Suprapubic skin (tissue), 4 donors: Measurements from ENCODE around the gene TTYH2. TPM values are rescaled to one million over a fixed set of nuclear protein-coding genes. Genes with fewer than 3 reads are reported as not detected.

ENCODE experiments used
- DNase-seq, 2 donors: peaks; one replicate each; pipeline ENCODE4 v3.0.0-alpha.2; 2019; ENCODE audit warnings: low spot score in 2 of 2
- H3K27ac ChIP-seq: fragments of 200-600 bp; sonication (generic); one replicate; pipeline ENCODE4 v1.5.1; 2019
- H3K27me3 ChIP-seq: fragments of 200-600 bp; sonication (generic); one replicate; pipeline ENCODE4 v1.5.1; 2019
- H3K36me3 ChIP-seq: fragments of 200-600 bp; sonication (generic); one replicate; pipeline ENCODE4 v1.5.1; 2019
- H3K4me1 ChIP-seq: fragments of 200-600 bp; sonication (generic); one replicate; pipeline ENCODE4 v1.5.1; 2019
- H3K4me3 ChIP-seq: fragments of 200-600 bp; sonication (generic); one replicate; pipeline ENCODE4 v1.5.1; 2019; ENCODE audit warnings: mild to moderate bottlenecking
- H3K9me3 ChIP-seq: fragments of 200-600 bp; sonication (generic); one replicate; pipeline ENCODE4 v1.5.1; 2019
- EP300 ChIP-seq: sonication (generic); formaldehyde crosslinking; IDR thresholded peaks from one replicate; pipeline ENCODE4 v1.6.1; 2017; ENCODE audit warnings: antibody characterized with exemption
- POLR2A ChIP-seq, 2 donors: fragments of 450-650 bp; IDR thresholded peaks; one replicate each; pipeline ENCODE4 v1.6.1; 2017; ENCODE audit warnings: antibody characterized with exemption in 2 of 2, mild to moderate bottlenecking in 2 of 2, moderate library complexity in 2 of 2
- POLR2AphosphoS5 ChIP-seq, 3 donors: sonication (generic); formaldehyde crosslinking; IDR thresholded peaks; one replicate each; pipeline ENCODE4 v1.6.1; 2017; ENCODE audit warnings: antibody characterized with exemption in 3 of 3
- WGBS: methylation state at CpG from one replicate; pipeline ENCODE4 v1.1.5; 2018; 5-methylcytosine and 5-hydroxymethylcytosine counted together
- total RNA-seq, 4 donors: library from RNA; depleted of rRNA; stranded (reverse); fragments of >200 nt; gene quantifications; one replicate each; pipeline ENCODE4 v1.1.0, GENCODE V29; 2016
- TF ChIP-seq, protein P1 (sequence below), 2 donors: fragments of 200-600 bp in 1 of 2; fragments of 450-650 bp in 1 of 2; sonication (generic) in 1 of 2; IDR thresholded peaks; one replicate each; pipeline ENCODE4 v1.5.1; 2016 to 2019; ENCODE audit warnings: antibody characterized with exemption in 2 of 2, mild to moderate bottlenecking in 1 of 2, moderate library complexity in 1 of 2

Gene TTYH2
- total RNA-seq, 4 donors from 2014 or later = 5.7 to 12.0 (median 8.2) TPM

DNA sequence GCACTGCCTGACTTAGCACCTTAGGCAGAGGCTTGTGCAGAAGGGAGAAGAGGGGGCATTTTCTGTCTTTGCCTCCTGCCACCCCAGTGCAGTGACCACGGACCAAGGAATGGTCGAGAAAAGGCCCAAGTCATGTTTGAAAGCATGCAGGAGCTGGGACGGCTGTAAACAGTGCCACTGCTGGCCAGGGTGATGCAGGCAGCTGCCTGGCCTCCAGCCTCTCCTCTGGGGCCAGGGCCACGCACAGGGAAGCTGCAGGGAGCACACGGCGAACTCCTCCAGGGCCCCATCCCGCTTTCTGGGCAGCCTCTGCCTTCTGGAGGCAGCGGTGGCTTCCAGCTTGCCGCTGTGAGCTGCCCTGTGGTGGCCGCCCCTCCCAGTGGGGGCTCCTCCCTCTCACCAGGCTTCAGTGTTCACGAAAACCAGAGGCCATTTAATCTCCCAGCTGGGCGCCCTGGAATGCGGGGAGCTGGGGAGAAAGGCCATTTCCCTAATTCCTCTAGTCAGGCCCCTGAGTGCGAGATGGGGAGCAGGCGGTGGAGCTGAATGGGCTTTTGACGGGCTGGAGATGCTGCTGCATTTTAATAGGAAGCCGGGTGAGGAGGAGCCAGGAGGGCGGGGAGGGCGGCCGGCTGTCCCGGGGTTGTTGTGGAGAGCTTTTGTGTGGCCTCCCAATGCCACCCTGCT, 31.9 kb downstream of the TTYH2 start:
- no peaks in the 10 kb centered on the region for H3K36me3 ChIP-seq
- no peak overlapping the region for H3K27ac ChIP-seq
- H3K4me3 ChIP-seq = no peak overlapping the region
- peaks cover 11% of the 10 kb centered on the region for H3K4me1 ChIP-seq
- no peak for TF ChIP-seq POLR2A (IDR thresholded peaks at IDR 0.05)
- TF ChIP-seq EP300 = no peak
- no peak for TF ChIP-seq POLR2AphosphoS5 (IDR thresholded peaks at IDR 0.05)
- TF ChIP-seq, protein P1, sequence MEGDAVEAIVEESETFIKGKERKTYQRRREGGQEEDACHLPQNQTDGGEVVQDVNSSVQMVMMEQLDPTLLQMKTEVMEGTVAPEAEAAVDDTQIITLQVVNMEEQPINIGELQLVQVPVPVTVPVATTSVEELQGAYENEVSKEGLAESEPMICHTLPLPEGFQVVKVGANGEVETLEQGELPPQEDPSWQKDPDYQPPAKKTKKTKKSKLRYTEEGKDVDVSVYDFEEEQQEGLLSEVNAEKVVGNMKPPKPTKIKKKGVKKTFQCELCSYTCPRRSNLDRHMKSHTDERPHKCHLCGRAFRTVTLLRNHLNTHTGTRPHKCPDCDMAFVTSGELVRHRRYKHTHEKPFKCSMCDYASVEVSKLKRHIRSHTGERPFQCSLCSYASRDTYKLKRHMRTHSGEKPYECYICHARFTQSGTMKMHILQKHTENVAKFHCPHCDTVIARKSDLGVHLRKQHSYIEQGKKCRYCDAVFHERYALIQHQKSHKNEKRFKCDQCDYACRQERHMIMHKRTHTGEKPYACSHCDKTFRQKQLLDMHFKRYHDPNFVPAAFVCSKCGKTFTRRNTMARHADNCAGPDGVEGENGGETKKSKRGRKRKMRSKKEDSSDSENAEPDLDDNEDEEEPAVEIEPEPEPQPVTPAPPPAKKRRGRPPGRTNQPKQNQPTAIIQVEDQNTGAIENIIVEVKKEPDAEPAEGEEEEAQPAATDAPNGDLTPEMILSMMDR (IDR thresholded peaks at IDR 0.05) = no peak
- no peaks in the 10 kb centered on the region for H3K27me3 ChIP-seq
- no peak for DNase-seq
- WGBS = 73% methylated on average over 12 of the region's 21 CpGs
- no peaks in the 10 kb centered on the region for H3K9me3 ChIP-seq

- Histone ChIP-seq H3K9me3 (no peaks in the 10 kb centered on the region), H3K36me3 (no peaks in the 10 kb centered on the region), H3K27ac (no peak overlapping the region), H3K27me3 (no peaks in the 10 kb centered on the region), H3K4me1 (peaks cover 11% of the 10 kb centered on the region), H3K4me3 (no peak overlapping the region)
- DNase-seq = no peak
- 87% methylated on average over 5 of the region's 5 CpGs for WGBS
- TF ChIP-seq EP300 (no peak), POLR2A (IDR thresholded peaks at IDR 0.05) (no peak), POLR2AphosphoS5 (IDR thresholded peaks at IDR 0.05) (no peak)
- TF ChIP-seq, protein P1 (IDR thresholded peaks at IDR 0.05) = no peak
Measured at GRCh38 chr17:74245871-74246270, 32.5 kb downstream of the TTYH2 start.

DNA sequence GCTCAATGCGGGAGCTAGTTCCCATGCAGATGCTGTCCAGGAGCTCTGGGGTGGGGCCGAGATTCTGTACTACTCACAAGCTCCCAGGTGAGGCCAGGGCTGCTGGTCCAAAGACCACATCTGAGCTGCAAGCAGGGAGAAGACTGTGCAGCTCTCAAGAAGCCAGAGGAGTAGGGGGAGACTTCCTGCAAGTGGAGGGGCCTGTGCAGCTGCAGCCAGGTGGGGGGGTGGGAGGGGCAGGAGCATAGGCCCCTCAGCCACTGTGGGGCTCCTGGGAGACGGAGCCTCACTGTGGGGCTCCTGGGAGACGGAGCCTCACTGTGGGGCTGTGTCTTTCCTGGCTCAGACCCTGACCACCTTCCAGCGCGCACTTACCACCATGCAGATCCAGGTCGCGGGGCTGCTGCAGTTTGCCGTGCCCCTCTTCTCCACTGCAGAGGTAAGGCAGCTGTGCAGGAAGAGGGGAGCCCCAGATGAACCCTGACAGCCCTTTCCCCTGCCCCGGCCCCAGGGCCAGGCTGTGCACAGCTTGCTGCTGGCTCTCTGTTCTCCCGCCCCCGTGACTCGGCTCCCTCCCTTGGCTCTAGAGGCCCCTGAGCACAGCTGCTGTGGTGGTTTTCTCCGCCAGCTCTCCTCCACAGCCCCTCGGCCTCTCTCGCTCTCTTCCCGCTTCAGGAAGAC, 36.4 kb downstream of the TTYH2 start:
- Histone ChIP-seq H3K4me1 (peaks cover 5% of the 10 kb centered on the region), H3K27ac (no peak overlapping the region), H3K36me3 (peaks cover 5% of the 10 kb centered on the region), H3K9me3 (no peaks in the 10 kb centered on the region), H3K4me3 (no peak overlapping the region), H3K27me3 (no peaks in the 10 kb centered on the region)
- 80% methylated on average over 8 of the region's 17 CpGs for WGBS
- DNase-seq = no peak
- TF ChIP-seq, protein P1 (IDR thresholded peaks at IDR 0.05) = no peak
- no peak for TF ChIP-seq POLR2A (IDR thresholded peaks at IDR 0.05)
- no peak for TF ChIP-seq EP300
- TF ChIP-seq POLR2AphosphoS5 (IDR thresholded peaks at IDR 0.05) = no peak

DNA sequence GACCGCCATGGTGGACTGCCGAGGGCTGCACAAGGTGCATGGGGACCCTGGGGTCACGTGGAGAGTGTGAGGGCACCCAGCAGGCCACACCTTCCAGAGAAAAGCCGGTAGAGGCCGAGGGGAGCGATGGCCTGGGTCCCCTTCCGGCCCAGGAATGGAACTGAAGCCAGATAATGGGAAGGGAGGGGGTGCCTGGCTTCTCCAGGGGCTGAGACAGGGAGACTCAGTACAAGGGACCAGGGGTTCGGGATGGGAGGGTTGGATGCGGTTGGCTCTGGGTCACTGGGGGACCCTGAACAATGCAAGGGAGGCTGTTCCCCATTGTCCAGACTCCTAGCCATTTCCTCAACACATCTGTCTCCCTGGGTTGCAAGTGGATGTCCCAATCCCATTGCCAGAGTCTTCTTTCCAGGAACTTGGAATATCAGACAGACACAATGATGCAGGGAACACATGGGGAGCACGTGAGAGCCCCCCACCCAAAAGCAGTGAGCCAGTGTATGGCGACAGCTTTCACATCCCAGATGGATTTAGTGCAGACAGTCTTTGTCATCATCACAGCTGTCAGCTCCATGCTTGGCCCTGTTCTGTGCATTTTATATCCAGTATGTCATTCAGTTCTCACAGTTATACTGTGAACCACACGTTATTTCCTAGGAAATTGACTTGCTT, 37.1 kb downstream of the TTYH2 start:
- Histone ChIP-seq H3K4me1 (no peaks in the 10 kb centered on the region), H3K4me3 (no peak overlapping the region), H3K9me3 (no peaks in the 10 kb centered on the region), H3K36me3 (peaks cover 5% of the 10 kb centered on the region), H3K27ac (no peak overlapping the region), H3K27me3 (no peaks in the 10 kb centered on the region)
- TF ChIP-seq EP300 (no peak), POLR2A (IDR thresholded peaks at IDR 0.05) (no peak), POLR2AphosphoS5 (IDR thresholded peaks at IDR 0.05) (no peak)
- TF ChIP-seq, protein P1 (IDR thresholded peaks at IDR 0.05) = no peak
- no peak for DNase-seq
- WGBS = 78% methylated on average over 11 of the region's 12 CpGs

GRCh38 chr17:74251051-74251450, 37.7 kb downstream of the TTYH2 start:
- WGBS = 82% methylated on average over 8 of the region's 8 CpGs
- TF ChIP-seq EP300 (no peak), POLR2AphosphoS5 (IDR thresholded peaks at IDR 0.05) (no peak), POLR2A (IDR thresholded peaks at IDR 0.05) (no peak)
- TF ChIP-seq, protein P1 (IDR thresholded peaks at IDR 0.05) = no peak
- DNase-seq = no peak
- Histone ChIP-seq H3K9me3 (no peaks in the 10 kb centered on the region), H3K27me3 (no peaks in the 10 kb centered on the region), H3K4me1 (no peaks in the 10 kb centered on the region), H3K27ac (no peak overlapping the region), H3K4me3 (no peak overlapping the region), H3K36me3 (peaks cover 5% of the 10 kb centered on the region)
